ENCODE data around the gene PCGF3.

GRCh38 chr4:671769-672168 is 33.9 kb upstream of the PCGF3 start:
- TF ChIP-seq EZH2 (IDR thresholded peaks at IDR 0.05) (no peak), YY1 (IDR thresholded peaks at IDR 0.05; ENCODE audit: extremely low read depth, insufficient replicate concordance, low read depth, low read length) (no peak)
- TF ChIP-seq, protein P1, sequence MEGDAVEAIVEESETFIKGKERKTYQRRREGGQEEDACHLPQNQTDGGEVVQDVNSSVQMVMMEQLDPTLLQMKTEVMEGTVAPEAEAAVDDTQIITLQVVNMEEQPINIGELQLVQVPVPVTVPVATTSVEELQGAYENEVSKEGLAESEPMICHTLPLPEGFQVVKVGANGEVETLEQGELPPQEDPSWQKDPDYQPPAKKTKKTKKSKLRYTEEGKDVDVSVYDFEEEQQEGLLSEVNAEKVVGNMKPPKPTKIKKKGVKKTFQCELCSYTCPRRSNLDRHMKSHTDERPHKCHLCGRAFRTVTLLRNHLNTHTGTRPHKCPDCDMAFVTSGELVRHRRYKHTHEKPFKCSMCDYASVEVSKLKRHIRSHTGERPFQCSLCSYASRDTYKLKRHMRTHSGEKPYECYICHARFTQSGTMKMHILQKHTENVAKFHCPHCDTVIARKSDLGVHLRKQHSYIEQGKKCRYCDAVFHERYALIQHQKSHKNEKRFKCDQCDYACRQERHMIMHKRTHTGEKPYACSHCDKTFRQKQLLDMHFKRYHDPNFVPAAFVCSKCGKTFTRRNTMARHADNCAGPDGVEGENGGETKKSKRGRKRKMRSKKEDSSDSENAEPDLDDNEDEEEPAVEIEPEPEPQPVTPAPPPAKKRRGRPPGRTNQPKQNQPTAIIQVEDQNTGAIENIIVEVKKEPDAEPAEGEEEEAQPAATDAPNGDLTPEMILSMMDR (IDR thresholded peaks at IDR 0.05 in 2 of 3, conservative IDR thresholded peaks at IDR 0.05 in 1 of 3; ENCODE audit: borderline replicate concordance in 1 of 3, insufficient read depth in 1 of 3, low read depth in 2 of 3, low read length in 2 of 3) = no peak
